Kidney (tissue), 14 donors: Measurements from ENCODE around the gene ATP6V0D1. TPM values are rescaled to one million over a fixed set of nuclear protein-coding genes. Genes with fewer than 3 reads are reported as not detected.

ENCODE experiments used
- DNase-seq, 5 donors: peaks; one replicate each; pipeline ENCODE4 v3.0.0-alpha.2; 2013 to 2020
- FAIRE-seq: peaks from 2 replicates; lab custom pipeline; 2012; peaks lifted over from hg19 to GRCh38; lab: Jason Lieb, UNC
- H3K27ac ChIP-seq, 2 donors: one replicate each; pipeline ENCODE4 v1.7.0; 2013; ENCODE audit warnings: low read depth in 2 of 2, low read length in 2 of 2, inconsistent platforms in 1 of 2
- H3K27me3 ChIP-seq: one replicate; pipeline ENCODE4 v1.7.1; 2013; ENCODE audit warnings: low read length, inconsistent platforms; ENCODE audit not compliant: control insufficient read depth, insufficient read depth
- H3K36me3 ChIP-seq, 3 donors: one replicate each; pipeline versions ENCODE4 v1.7.0 to v1.7.1; 2013; ENCODE audit warnings: low read length in 3 of 3, control low read depth in 1 of 3, inconsistent platforms in 1 of 3; ENCODE audit not compliant: insufficient read depth in 3 of 3, control insufficient read depth in 2 of 3
- H3K4me1 ChIP-seq, 3 donors: one replicate each; pipeline versions ENCODE4 v1.7.0 to v1.7.1; 2013; ENCODE audit warnings: low read length in 3 of 3, inconsistent platforms in 1 of 3, low read depth in 1 of 3; ENCODE audit not compliant: control insufficient read depth in 2 of 3, insufficient read depth in 2 of 3
- H3K4me3 ChIP-seq, 3 donors: one replicate each; pipeline versions ENCODE4 v1.7.0 to v1.8.1; 2013; ENCODE audit warnings: low read length in 3 of 3, control low read depth in 1 of 3, inconsistent platforms in 1 of 3
- H3K9ac ChIP-seq, 3 donors: one replicate each; pipeline versions ENCODE4 v1.7.0 to v1.7.1; 2013; ENCODE audit warnings: low read length in 3 of 3, control low read depth in 1 of 3, inconsistent platforms in 1 of 3
- H3K9me3 ChIP-seq, 3 donors: one replicate each; pipeline versions ENCODE4 v1.7.0 to v1.7.1; 2013; ENCODE audit warnings: low read length in 3 of 3, control low read depth in 1 of 3, inconsistent platforms in 1 of 3; ENCODE audit not compliant: control insufficient read depth in 2 of 3, insufficient read depth in 1 of 3
- CTCF ChIP-seq: IDR thresholded peaks from 3 replicates; pipeline ENCODE4 v1.5.1; 2012; ENCODE audit warnings: mild to moderate bottlenecking, moderate library complexity, borderline replicate concordance; ENCODE audit not compliant: insufficient read depth; ENCODE audit errors: extremely low read depth
- intact Hi-C: fragments of 100-400 bp; cut with DNase I; formaldehyde crosslinking; loops from one replicate; pipeline ENCODE4 v1.11.1; 2022
- polyA plus RNA-seq: library from polyadenylated mRNA; stranded (reverse); fragments of 350-450 nt; fragmentation: Illumina TruSeq; extraction: RNeasy Lipid Tissue Mini Kit (QIAGEN cat#74804); gene quantifications from one replicate; pipeline ENCODE4 v1.2.3, GENCODE V29; 2014; ENCODE audit warnings: low read depth, low replicate concordance; ENCODE audit not compliant: insufficient read depth
- total RNA-seq: library from RNA; stranded (reverse); fragmentation: NEBNext Ultra II Directional; extraction: Animal tissue kit (Norgen Biotek cat#: 25700); gene quantifications from one replicate; pipeline ENCODE4 v1.2.1, GENCODE V29; 2021
- donor health status: control.
- donor health status: control.
- donor health status: control.
- donor health status: control.
- donor health status: control.
- donor health status: DM: yes; HTN: yes; CAD: no.
- donor health status: Normal renal cell carcinoma (clear cell type).

Gene ATP6V0D1
- total and polyA plus RNA-seq, 2 donors from 2014 or later: 100 to 208 TPM

DNA sequence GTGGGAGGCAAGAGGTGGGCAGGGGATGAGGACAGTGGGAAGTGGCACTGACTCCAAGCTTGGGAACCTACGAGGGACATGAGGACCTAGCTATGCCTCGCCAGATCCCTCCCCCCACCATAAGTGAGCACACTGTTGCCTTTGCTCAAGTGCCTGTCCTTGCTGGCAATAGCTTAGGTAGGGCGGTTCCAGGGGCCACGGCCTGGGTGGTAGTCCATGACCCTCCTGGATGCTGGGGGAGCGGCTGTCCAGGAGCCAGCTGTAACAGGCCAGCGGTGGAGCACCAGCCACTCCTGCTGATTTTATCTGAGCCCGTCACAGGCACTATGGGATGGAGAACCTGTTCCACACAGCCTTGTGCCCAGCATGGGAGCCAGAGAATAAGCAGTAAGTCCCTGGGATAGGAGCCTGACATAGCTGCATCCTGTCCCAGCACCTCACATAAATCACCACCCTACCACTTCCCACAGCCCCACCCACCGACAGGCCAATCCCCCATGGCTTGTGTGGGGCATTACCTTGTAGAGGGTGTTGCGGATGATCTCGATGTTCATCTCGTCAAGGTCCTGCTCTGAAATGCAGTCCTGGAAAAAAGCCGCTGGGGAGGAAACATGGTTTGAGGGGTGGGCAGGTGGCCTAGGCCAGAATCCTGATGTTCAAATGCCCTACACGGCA lies 38.2 kb downstream of the ATP6V0D1 start:
- peaks cover 3 to 77% (median 70%) of the 10 kb centered on the region in 3 donors for H3K4me1 ChIP-seq
- H3K9me3 ChIP-seq: no peaks in the 10 kb centered on the region
- no peak overlapping the region for H3K4me3 ChIP-seq
- peaks cover 3 to 12% (median 8%) of the 10 kb centered on the region in 3 donors for H3K36me3 ChIP-seq
- intact Hi-C loops: no loop called here
- H3K27me3 ChIP-seq: no peaks in the 10 kb centered on the region
- H3K9ac ChIP-seq: peak overlapping the region in 2 of 3 donors; percentile 11 to 52
- peak overlapping the region; percentile 92 to 94 for H3K27ac ChIP-seq
- DNase-seq: no peak
- no peak for FAIRE-seq
- no peak for TF ChIP-seq CTCF

DNA sequence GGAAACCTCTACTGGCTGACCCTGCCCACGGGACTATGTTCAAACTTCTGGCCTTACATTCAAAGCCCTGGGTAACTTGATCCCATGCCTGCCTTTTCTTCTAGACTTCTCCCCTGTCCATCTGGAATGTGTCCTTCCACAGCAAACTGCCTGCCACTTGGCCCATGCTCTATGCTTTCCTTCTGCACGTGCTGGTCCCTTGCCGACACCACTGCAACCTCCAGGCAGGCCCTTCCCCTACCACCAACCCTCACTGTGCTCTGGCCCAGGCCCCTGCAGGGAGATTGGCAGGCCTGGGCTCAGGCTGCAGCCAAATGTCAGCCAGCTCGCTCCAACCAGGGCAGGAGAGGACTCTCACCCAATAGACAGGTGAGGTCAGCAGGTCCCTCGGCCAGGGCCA lies 39.0 kb downstream of the ATP6V0D1 start:
- no peak for DNase-seq
- Histone ChIP-seq H3K9ac (peak overlapping the region in 1 of 3 donors; percentile 52), H3K4me3 (no peak overlapping the region), H3K9me3 (no peaks in the 10 kb centered on the region), H3K36me3 (peaks cover 3 to 21% (median 11%) of the 10 kb centered on the region in 3 donors), H3K27me3 (no peaks in the 10 kb centered on the region), H3K4me1 (peaks cover 3 to 70% (median 62%) of the 10 kb centered on the region in 3 donors), H3K27ac (peak overlapping the region; percentile 92 to 94)
- no peak for TF ChIP-seq CTCF
- no peak for FAIRE-seq
- intact Hi-C loops: no loop called here

GRCh38 chr16:67441271-67441753 lies 39.6 kb downstream of the ATP6V0D1 start:
- H3K27me3 ChIP-seq: no peaks in the 10 kb centered on the region
- intact Hi-C loops: no loop called here
- TF ChIP-seq CTCF: no peak
- H3K4me3 ChIP-seq: no peak overlapping the region
- H3K9me3 ChIP-seq: no peaks in the 10 kb centered on the region
- FAIRE-seq: no peak
- H3K4me1 ChIP-seq: peaks cover 3 to 66% (median 56%) of the 10 kb centered on the region in 3 donors
- H3K27ac ChIP-seq: peak overlapping the region; percentile 92 to 94
- peak overlapping the region in 1 of 3 donors; percentile 52 for H3K9ac ChIP-seq
- peaks cover 3 to 25% (median 15%) of the 10 kb centered on the region in 3 donors for H3K36me3 ChIP-seq
- DNase-seq: peak in 4 of 5 donors; percentile 45 to 98 (median 69)
